HUES6 (cell line): ENCODE results near the gene FGFBP1.

Source experiments
- H3K27ac ChIP-seq: 2 replicates; pipeline ENCODE4 v1.7.0; 2013; ENCODE audit warnings: low read depth, mild to moderate bottlenecking, low read length, inconsistent platforms
- H3K27me3 ChIP-seq: 2 replicates; pipeline ENCODE4 v1.6.1; 2013; ENCODE audit warnings: low read length; ENCODE audit not compliant: control insufficient read depth, insufficient read depth
- H3K36me3 ChIP-seq: 2 replicates; pipeline ENCODE4 v1.6.1; 2013; ENCODE audit warnings: low read length; ENCODE audit not compliant: control insufficient read depth, insufficient read depth
- H3K4me1 ChIP-seq: 2 replicates; pipeline ENCODE4 v1.6.1; 2013; ENCODE audit warnings: low read length; ENCODE audit not compliant: control insufficient read depth, insufficient read depth
- H3K4me3 ChIP-seq: 2 replicates; pipeline ENCODE4 v1.5.1; 2013; ENCODE audit warnings: low read depth, low read length
- H3K9ac ChIP-seq: one replicate; pipeline ENCODE4 v1.6.1; 2013; ENCODE audit warnings: mild to moderate bottlenecking, low read length
- H3K9me3 ChIP-seq: 2 replicates; pipeline ENCODE4 v1.6.1; 2013; ENCODE audit warnings: low read depth, low read length; ENCODE audit not compliant: control insufficient read depth, insufficient read depth

The FGFBP1 gene

DNA sequence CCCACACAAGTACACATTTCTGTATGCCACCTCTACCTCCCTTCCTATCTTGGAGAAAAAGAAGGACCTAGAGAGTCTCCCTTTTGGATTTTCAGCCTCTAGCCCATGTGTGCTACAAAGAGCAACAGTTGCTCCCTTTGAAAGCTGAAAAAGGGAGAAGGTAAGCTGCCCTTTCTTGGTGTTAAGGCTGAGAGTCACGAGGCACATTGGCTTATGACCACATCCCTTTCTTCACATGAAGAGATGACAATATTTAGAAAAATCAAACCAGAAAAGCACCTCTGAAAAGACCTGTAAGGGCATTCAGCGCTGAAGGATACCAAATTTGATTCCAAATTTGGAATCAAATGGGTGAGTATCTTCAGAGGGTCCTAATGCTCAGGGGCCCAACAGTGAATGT is 6.4 kb upstream of the FGFBP1 start:
- Histone ChIP-seq H3K36me3 (no peaks in the 10 kb centered on the region), H3K4me3 (no peak overlapping the region), H3K9ac (no peak overlapping the region), H3K4me1 (no peaks in the 10 kb centered on the region; the same call in 1 of the 2 replicates), H3K27ac (no peak overlapping the region), H3K27me3 (no peaks in the 10 kb centered on the region), H3K9me3 (no peaks in the 10 kb centered on the region)

- no peak overlapping the region for H3K27ac ChIP-seq
- H3K9ac ChIP-seq, result no peak overlapping the region
- H3K4me3 ChIP-seq, result no peak overlapping the region
- no peaks in the 10 kb centered on the region for H3K27me3 ChIP-seq
- peaks cover 13% of the 10 kb centered on the region; the same call in 1 of the 2 replicates for H3K4me1 ChIP-seq
- no peaks in the 10 kb centered on the region for H3K36me3 ChIP-seq
- H3K9me3 ChIP-seq, result no peaks in the 10 kb centered on the region
Observed at GRCh38 chr4:15942283-15942682, 3.7 kb upstream of the FGFBP1 start.

DNA sequence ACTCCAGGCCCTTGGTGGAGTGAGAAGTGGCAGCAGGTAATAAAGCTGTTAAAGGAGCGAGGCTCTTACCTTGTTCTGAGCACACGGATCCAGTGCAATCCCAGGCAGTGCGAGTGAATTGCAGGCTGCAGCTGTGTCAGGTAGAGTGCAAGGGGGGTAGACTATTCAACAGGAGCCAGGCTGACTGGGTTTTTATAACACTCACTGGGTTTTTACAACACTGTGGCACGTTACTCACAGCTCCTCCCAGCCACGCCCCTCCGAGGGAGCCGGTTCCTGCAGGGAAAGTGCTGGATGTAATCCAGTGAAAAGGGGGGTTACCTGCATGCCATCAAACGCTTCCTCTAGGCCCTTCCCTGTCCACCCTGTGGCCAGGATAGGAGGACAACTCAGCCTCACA is 358 bp downstream of the FGFBP1 start:
- no peak overlapping the region for H3K9ac ChIP-seq
- H3K4me3 ChIP-seq, result no peak overlapping the region
- no peaks in the 10 kb centered on the region for H3K27me3 ChIP-seq
- H3K9me3 ChIP-seq, result no peaks in the 10 kb centered on the region
- no peaks in the 10 kb centered on the region for H3K36me3 ChIP-seq
- peaks cover 13% of the 10 kb centered on the region; the same call in 1 of the 2 replicates for H3K4me1 ChIP-seq
- H3K27ac ChIP-seq, result no peak overlapping the region

DNA sequence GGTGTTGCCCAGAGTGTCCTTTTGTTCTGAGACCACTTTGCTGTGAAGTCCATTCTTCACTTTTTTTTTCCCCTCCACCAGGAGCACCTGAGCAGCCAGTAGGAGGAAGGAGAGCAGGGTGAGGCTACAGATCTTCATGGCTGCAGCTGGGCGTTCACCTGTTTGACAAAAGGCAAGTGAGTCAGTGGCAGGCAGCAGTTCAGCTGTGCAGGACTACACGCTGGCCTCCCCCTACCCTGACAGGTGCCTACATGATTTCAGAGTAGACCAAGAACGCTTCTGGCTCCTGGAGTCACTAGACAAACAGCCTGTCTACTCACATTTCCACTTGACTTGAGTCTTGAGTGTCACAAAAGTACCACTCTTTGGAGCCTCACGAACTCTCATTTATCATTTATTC is 2.0 kb downstream of the FGFBP1 start:
- Histone ChIP-seq H3K4me3 (no peak overlapping the region), H3K4me1 (peaks cover 13% of the 10 kb centered on the region; the same call in 1 of the 2 replicates), H3K9ac (no peak overlapping the region), H3K36me3 (no peaks in the 10 kb centered on the region), H3K27me3 (no peaks in the 10 kb centered on the region), H3K9me3 (no peaks in the 10 kb centered on the region), H3K27ac (no peak overlapping the region)

- Histone ChIP-seq H3K4me3 (no peak overlapping the region), H3K27me3 (no peaks in the 10 kb centered on the region), H3K9me3 (no peaks in the 10 kb centered on the region), H3K36me3 (no peaks in the 10 kb centered on the region), H3K4me1 (peaks cover 13% of the 10 kb centered on the region; the same call in 1 of the 2 replicates), H3K9ac (no peak overlapping the region), H3K27ac (no peak overlapping the region)
Observed at GRCh38 chr4:15935504-15936402, 2.8 kb downstream of the FGFBP1 start.

GRCh38 chr4:15934259-15934658 is 4.3 kb downstream of the FGFBP1 start:
- no peaks in the 10 kb centered on the region for H3K27me3 ChIP-seq
- H3K4me1 ChIP-seq, result peaks cover 13% of the 10 kb centered on the region; the same call in 1 of the 2 replicates
- H3K36me3 ChIP-seq, result no peaks in the 10 kb centered on the region
- no peak overlapping the region for H3K27ac ChIP-seq
- no peaks in the 10 kb centered on the region for H3K9me3 ChIP-seq
- H3K4me3 ChIP-seq, result no peak overlapping the region
- H3K9ac ChIP-seq, result no peak overlapping the region

GRCh38 chr4:15931451-15932210 is 6.9 kb downstream of the FGFBP1 start:
- Histone ChIP-seq H3K9ac (no peak overlapping the region), H3K27me3 (no peaks in the 10 kb centered on the region), H3K36me3 (no peaks in the 10 kb centered on the region), H3K4me3 (no peak overlapping the region), H3K4me1 (no peaks in the 10 kb centered on the region), H3K27ac (no peak overlapping the region), H3K9me3 (no peaks in the 10 kb centered on the region)

GRCh38 chr4:15930314-15930713 is 8.2 kb downstream of the FGFBP1 start:
- Histone ChIP-seq H3K4me3 (no peak overlapping the region), H3K9me3 (no peaks in the 10 kb centered on the region), H3K36me3 (no peaks in the 10 kb centered on the region), H3K27me3 (no peaks in the 10 kb centered on the region), H3K4me1 (peaks cover 4% of the 10 kb centered on the region; the same call in 1 of the 2 replicates), H3K9ac (no peak overlapping the region), H3K27ac (no peak overlapping the region)

- Histone ChIP-seq H3K4me1 (peaks cover 4% of the 10 kb centered on the region; the same call in 1 of the 2 replicates), H3K36me3 (no peaks in the 10 kb centered on the region), H3K27me3 (no peaks in the 10 kb centered on the region), H3K9me3 (no peaks in the 10 kb centered on the region), H3K27ac (no peak overlapping the region), H3K9ac (no peak overlapping the region), H3K4me3 (no peak overlapping the region)
Observed at GRCh38 chr4:15929540-15929939, 9.0 kb downstream of the FGFBP1 start.

- Histone ChIP-seq H3K36me3 (no peaks in the 10 kb centered on the region), H3K9ac (no peak overlapping the region), H3K27ac (no peak overlapping the region)
Observed at GRCh38 chr4:15928883-15929282, 9.7 kb downstream of the FGFBP1 start.

GRCh38 chr4:15926486-15926885 is 12.1 kb downstream of the FGFBP1 start:
- Histone ChIP-seq H3K9me3 (no peaks in the 10 kb centered on the region), H3K9ac (no peak overlapping the region), H3K36me3 (no peaks in the 10 kb centered on the region), H3K27ac (no peak overlapping the region), H3K4me1 (peaks cover 4% of the 10 kb centered on the region; the same call in 1 of the 2 replicates), H3K4me3 (no peak overlapping the region), H3K27me3 (no peaks in the 10 kb centered on the region)

More at GRCh38 chr4:15928883-15929282, 9.7 kb downstream of the FGFBP1 start:
- H3K4me3 ChIP-seq, result no peak overlapping the region
- peaks cover 4% of the 10 kb centered on the region; the same call in 1 of the 2 replicates for H3K4me1 ChIP-seq
- no peaks in the 10 kb centered on the region for H3K27me3 ChIP-seq
- H3K9me3 ChIP-seq, result no peaks in the 10 kb centered on the region
